Tibial nerve (tissue), 4 donors: ENCODE measurements around the gene OR1F1. TPM values are rescaled to one million over a fixed set of nuclear protein-coding genes. Genes with fewer than 3 reads are reported as not detected.

ENCODE experiments used
- DNase-seq, 2 donors: peaks; one replicate each; pipeline ENCODE4 v3.0.0-alpha.2; 2019; ENCODE audit warnings: low spot score in 2 of 2
- H3K27ac ChIP-seq, 4 donors: fragments of 200-600 bp; sonication (generic) in 3 of 4; one replicate each; pipeline ENCODE4 v1.5.1; 2017 to 2019; ENCODE audit warnings: mild to moderate bottlenecking in 1 of 4
- H3K27me3 ChIP-seq, 2 donors: fragments of 200-600 bp; sonication (generic) in 1 of 2; one replicate each; pipeline versions ENCODE4 v1.5.1 to v1.6.0; 2017 to 2019
- H3K36me3 ChIP-seq, 3 donors: fragments of 200-600 bp; sonication (generic); one replicate each; pipeline ENCODE4 v1.5.1; 2018 to 2019
- H3K4me1 ChIP-seq, 4 donors: fragments of 200-600 bp; sonication (generic) in 3 of 4; one replicate each; pipeline ENCODE4 v1.5.1; 2017 to 2019
- H3K4me3 ChIP-seq, 4 donors: fragments of 200-600 bp; sonication (generic) in 3 of 4; one replicate each; pipeline ENCODE4 v1.5.1; 2017 to 2019; ENCODE audit warnings: mild to moderate bottlenecking in 1 of 4, moderate library complexity in 1 of 4
- H3K9me3 ChIP-seq, 4 donors: fragments of 200-600 bp; sonication (generic) in 3 of 4; one replicate each; pipeline ENCODE4 v1.5.1; 2017 to 2019
- EP300 ChIP-seq, 2 donors: sonication (generic); formaldehyde crosslinking; IDR thresholded peaks; one replicate each; pipeline ENCODE4 v1.6.1; 2017; ENCODE audit warnings: antibody characterized with exemption in 2 of 2, mild to moderate bottlenecking in 1 of 2
- POLR2A ChIP-seq, 2 donors: fragments of 450-650 bp; IDR thresholded peaks; one replicate each; pipeline ENCODE4 v1.6.1; 2017; ENCODE audit warnings: antibody characterized with exemption in 2 of 2, mild to moderate bottlenecking in 2 of 2, moderate library complexity in 2 of 2
- WGBS, 2 donors: methylation state at CpG; one replicate each; pipeline ENCODE4 v1.1.5; 2018; 5-methylcytosine and 5-hydroxymethylcytosine counted together
- total RNA-seq, 4 donors: library from RNA; depleted of rRNA; stranded (reverse); fragments of >200 nt; gene quantifications; one replicate each; pipeline ENCODE4 v1.1.0, GENCODE V29; 2016
- TF ChIP-seq, protein P1 (sequence below), 5 experiments: fragments of 200-600 bp in 3 of 5; fragments of 450-650 bp in 2 of 5; sonication (generic) in 3 of 5; IDR thresholded peaks; one replicate each; pipeline ENCODE4 v1.5.1; 2016 to 2019; ENCODE audit warnings: antibody characterized with exemption in 5 of 5, mild to moderate bottlenecking in 3 of 5, moderate library complexity in 2 of 5

OR1F1 gene
- total RNA-seq, 4 donors from 2014 or later: not detected

DNA sequence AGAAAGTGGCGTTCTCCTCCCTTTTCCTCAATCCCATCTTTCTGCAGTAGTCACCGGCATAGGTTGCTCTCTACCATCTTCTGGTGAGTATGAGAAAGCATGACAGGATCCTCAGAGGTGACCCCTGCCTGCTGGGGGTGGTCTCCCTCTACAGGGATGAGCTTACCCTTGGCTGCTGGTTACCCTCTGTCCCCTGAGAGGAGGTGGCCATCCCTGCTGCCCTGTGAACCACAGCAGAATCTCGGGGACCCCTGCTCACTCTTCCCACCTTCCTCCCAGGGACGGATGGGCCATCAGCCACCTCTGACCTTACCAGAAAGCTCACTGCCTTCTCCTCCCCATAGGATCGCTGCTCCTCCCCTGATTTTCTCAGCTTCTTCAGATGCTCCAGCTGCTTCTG is 60.6 kb downstream of the OR1F1 start:
- H3K9me3 ChIP-seq: no peaks in the 10 kb centered on the region
- H3K27me3 ChIP-seq: no peaks in the 10 kb centered on the region
- no peak for TF ChIP-seq POLR2A (IDR thresholded peaks at IDR 0.05)
- TF ChIP-seq, protein P1, sequence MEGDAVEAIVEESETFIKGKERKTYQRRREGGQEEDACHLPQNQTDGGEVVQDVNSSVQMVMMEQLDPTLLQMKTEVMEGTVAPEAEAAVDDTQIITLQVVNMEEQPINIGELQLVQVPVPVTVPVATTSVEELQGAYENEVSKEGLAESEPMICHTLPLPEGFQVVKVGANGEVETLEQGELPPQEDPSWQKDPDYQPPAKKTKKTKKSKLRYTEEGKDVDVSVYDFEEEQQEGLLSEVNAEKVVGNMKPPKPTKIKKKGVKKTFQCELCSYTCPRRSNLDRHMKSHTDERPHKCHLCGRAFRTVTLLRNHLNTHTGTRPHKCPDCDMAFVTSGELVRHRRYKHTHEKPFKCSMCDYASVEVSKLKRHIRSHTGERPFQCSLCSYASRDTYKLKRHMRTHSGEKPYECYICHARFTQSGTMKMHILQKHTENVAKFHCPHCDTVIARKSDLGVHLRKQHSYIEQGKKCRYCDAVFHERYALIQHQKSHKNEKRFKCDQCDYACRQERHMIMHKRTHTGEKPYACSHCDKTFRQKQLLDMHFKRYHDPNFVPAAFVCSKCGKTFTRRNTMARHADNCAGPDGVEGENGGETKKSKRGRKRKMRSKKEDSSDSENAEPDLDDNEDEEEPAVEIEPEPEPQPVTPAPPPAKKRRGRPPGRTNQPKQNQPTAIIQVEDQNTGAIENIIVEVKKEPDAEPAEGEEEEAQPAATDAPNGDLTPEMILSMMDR (IDR thresholded peaks at IDR 0.05): no peak
- no peak for TF ChIP-seq EP300 (IDR thresholded peaks at IDR 0.05)
- H3K4me1 ChIP-seq: no peaks in the 10 kb centered on the region
- H3K27ac ChIP-seq: no peak overlapping the region
- H3K36me3 ChIP-seq: no peaks in the 10 kb centered on the region
- WGBS, 2 donors: 78% methylated on average over 5 of the region's 5 CpGs
- DNase-seq: no peak
- no peak overlapping the region for H3K4me3 ChIP-seq

DNA sequence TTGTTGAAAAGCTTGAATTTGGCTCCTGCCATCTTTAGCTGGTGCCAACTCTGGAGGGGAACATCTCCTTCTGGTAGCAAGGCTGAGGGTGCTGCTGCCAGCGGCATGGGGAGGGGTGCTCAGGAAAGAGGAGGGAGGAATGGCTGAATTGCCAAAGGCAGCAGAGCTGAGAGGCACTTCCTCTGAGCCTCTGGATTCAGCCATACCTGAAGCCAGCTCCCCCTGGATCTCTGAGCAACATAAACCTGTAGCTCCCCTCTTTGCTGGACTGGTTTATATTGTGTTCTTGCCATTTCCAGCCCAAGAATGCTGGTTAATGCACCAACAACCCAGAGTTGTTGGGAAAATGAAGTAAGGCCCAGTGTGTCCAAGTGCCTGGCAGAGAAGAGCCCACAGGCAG is 61.0 kb downstream of the OR1F1 start:
- Histone ChIP-seq H3K27me3 (no peaks in the 10 kb centered on the region), H3K36me3 (no peaks in the 10 kb centered on the region), H3K27ac (no peak overlapping the region), H3K4me1 (no peaks in the 10 kb centered on the region), H3K9me3 (no peaks in the 10 kb centered on the region), H3K4me3 (no peak overlapping the region)
- DNase-seq: no peak
- TF ChIP-seq, protein P1 (IDR thresholded peaks at IDR 0.05): no peak
- no peak for TF ChIP-seq EP300 (IDR thresholded peaks at IDR 0.05)
- TF ChIP-seq POLR2A (IDR thresholded peaks at IDR 0.05): no peak
- WGBS, 2 donors: 38 to 92% methylated on average over 1 of the region's 1 CpG

DNA sequence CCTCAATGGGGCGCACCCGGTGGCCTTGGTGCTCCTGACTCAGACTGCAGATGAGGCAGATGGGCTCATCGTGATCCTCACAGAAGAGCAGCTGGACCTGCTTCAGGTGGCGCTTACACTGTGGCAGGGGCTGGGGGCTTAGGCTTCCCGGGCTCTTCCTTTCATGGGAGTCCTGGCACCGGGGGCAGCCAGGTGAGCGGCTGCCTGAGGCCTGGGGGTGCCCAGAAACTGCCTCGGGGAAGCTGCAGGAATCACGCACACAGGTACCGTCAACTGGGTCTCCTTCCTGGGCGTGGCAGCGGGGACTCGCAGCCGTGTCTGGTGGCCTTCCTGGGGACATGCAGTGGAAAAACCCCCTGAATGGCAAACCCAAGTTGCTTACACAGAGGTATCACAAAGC is 61.4 kb downstream of the OR1F1 start:
- no peak for DNase-seq
- WGBS, 2 donors: 84 to 89% methylated on average over 12 to 13 of the region's 14 CpGs
- Histone ChIP-seq H3K9me3 (no peaks in the 10 kb centered on the region), H3K36me3 (no peaks in the 10 kb centered on the region), H3K27ac (no peak overlapping the region), H3K27me3 (no peaks in the 10 kb centered on the region), H3K4me1 (no peaks in the 10 kb centered on the region), H3K4me3 (no peak overlapping the region)
- TF ChIP-seq, protein P1 (IDR thresholded peaks at IDR 0.05): no peak
- no peak for TF ChIP-seq POLR2A (IDR thresholded peaks at IDR 0.05)
- TF ChIP-seq EP300 (IDR thresholded peaks at IDR 0.05): no peak

DNA sequence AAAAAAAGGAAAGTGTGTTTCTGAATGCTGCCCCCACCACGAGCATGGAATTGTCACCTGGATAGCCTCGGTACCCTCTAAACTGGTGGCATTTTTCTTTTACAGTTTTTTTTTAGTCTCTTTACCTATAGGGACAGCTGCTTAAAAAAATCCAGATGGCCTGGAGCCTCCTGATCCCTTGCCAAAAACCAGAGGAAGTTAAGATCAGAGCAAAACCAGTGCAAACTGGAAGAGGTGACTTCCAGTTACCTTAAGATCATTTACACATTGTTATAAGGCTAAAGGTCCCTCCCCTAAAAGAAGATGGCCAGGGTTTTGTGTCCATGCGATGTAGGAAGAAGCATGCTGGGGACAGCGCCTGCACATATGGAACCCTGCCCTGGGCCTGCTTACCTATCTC is 65.0 kb downstream of the OR1F1 start:
- Histone ChIP-seq H3K4me3 (no peak overlapping the region), H3K27ac (no peak overlapping the region), H3K36me3 (no peaks in the 10 kb centered on the region), H3K9me3 (no peaks in the 10 kb centered on the region), H3K4me1 (peaks cover 0 to 5% (median 0%) of the 10 kb centered on the region in 4 donors), H3K27me3 (no peaks in the 10 kb centered on the region)
- WGBS, 2 donors: 77 to 87% methylated on average over 4 of the region's 4 CpGs
- TF ChIP-seq, protein P1 (IDR thresholded peaks at IDR 0.05): no peak
- TF ChIP-seq EP300 (IDR thresholded peaks at IDR 0.05) (no peak), POLR2A (IDR thresholded peaks at IDR 0.05) (no peak)
- no peak for DNase-seq

DNA sequence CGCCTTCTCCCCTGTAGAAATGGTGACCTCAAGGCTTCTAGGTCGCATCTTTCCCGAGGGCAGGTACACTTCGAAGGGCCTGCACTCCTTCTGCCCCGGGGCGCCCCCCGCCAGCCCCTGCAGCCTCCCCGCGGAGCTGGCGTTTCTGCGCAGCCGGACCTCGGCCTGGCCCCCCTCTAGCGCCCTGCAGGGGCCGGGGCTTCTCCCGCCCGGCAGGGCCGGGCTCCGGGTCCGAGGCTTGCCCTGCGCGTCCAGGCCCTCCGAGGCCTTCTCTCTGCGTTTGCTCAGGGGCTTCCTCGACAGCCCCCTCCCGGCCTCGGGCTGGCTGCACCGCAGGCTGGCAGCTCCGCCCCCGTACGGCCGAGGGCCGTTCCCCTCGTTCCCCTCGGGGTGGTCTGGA is 66.3 kb downstream of the OR1F1 start:
- Histone ChIP-seq H3K9me3 (no peaks in the 10 kb centered on the region), H3K27ac (no peak overlapping the region), H3K27me3 (no peaks in the 10 kb centered on the region), H3K36me3 (no peaks in the 10 kb centered on the region), H3K4me3 (no peak overlapping the region), H3K4me1 (peaks cover 0 to 5% (median 0%) of the 10 kb centered on the region in 4 donors)
- no peak for DNase-seq
- TF ChIP-seq POLR2A (IDR thresholded peaks at IDR 0.05) (no peak), EP300 (IDR thresholded peaks at IDR 0.05) (no peak)
- TF ChIP-seq, protein P1 (IDR thresholded peaks at IDR 0.05): no peak
- 41 to 55% methylated on average over 35 of the region's 35 CpGs for WGBS, 2 donors

Other genes with a start within 250 kb of the OR1F1 start
- gene KREMEN2, start 223.9 kb upstream of the OR1F1 start, total RNA-seq: not detected
- 10 to 100 TPM in 1 of 4 donors, 1 to 10 TPM in 3; 5.1 to 15.0 (median 7.9) TPM for gene PAQR4, start 218.9 kb upstream of the OR1F1 start, total RNA-seq
- gene PKMYT1, start 207.8 kb upstream of the OR1F1 start, total RNA-seq: 1 to 10 TPM in 2 of 4 donors, under 1 TPM in 2; 0.60 to 1.6 (median 1.1) TPM
- under 1 TPM in 1 of 4 donors, not detected in 3; 0.30 TPM for gene CLDN9, start 175.3 kb upstream of the OR1F1 start, total RNA-seq
- gene CLDN6, start 170.0 kb upstream of the OR1F1 start, total RNA-seq: not detected
- 10 to 100 TPM in 2 of 4 donors, 1 to 10 TPM in 2; 2.4 to 47.4 (median 11.5) TPM for gene TNFRSF12A, start 167.8 kb upstream of the OR1F1 start, total RNA-seq
- 10 to 100 TPM; 17.7 to 46.9 (median 38.5) TPM for gene HCFC1R1, start 164.3 kb upstream of the OR1F1 start, total RNA-seq
- gene THOC6, start 164.2 kb upstream of the OR1F1 start, total RNA-seq: 10 to 100 TPM; 12.2 to 28.5 (median 18.0) TPM
- gene BICDL2, start 151.3 kb upstream of the OR1F1 start, total RNA-seq: not detected
- gene MMP25, start 141.6 kb upstream of the OR1F1 start, total RNA-seq: under 1 TPM in 2 of 4 donors, not detected in 2; under 0.01 to 0.42 TPM
- 10 to 100 TPM in 3 of 4 donors, 1 to 10 TPM in 1; 4.2 to 32.9 (median 21.7) TPM for gene IL32, start 122.6 kb upstream of the OR1F1 start, total RNA-seq
- not detected for gene ZSCAN10, start 88.9 kb upstream of the OR1F1 start, total RNA-seq
- 10 to 100 TPM; 19.4 to 29.2 (median 21.5) TPM for gene ZNF205, start 75.6 kb upstream of the OR1F1 start, total RNA-seq
- gene ZNF213, start 53.2 kb upstream of the OR1F1 start, total RNA-seq: 10 to 100 TPM in 1 of 4 donors, 1 to 10 TPM in 3; 7.7 to 17.1 (median 8.9) TPM
- 10 to 100 TPM in 1 of 4 donors, 1 to 10 TPM in 3; 5.2 to 10.2 (median 9.1) TPM for gene ZNF200, start 47.0 kb downstream of the OR1F1 start, total RNA-seq
- 1 to 10 TPM in 2 of 4 donors, under 1 TPM in 2; 0.39 to 8.1 (median 1.1) TPM for gene MEFV, start 68.4 kb downstream of the OR1F1 start, total RNA-seq
- 10 to 100 TPM; 37.3 to 66.0 (median 55.5) TPM for gene ZNF263, start 95.3 kb downstream of the OR1F1 start, total RNA-seq
- 1 to 10 TPM; 6.1 to 8.3 (median 6.6) TPM for gene TIGD7, start 117.2 kb downstream of the OR1F1 start, total RNA-seq
- gene ZNF75A, start 117.3 kb downstream of the OR1F1 start, total RNA-seq: 10 to 100 TPM; 24.0 to 28.2 (median 25.7) TPM
- 1 to 10 TPM in 1 of 4 donors, under 1 TPM in 2, not detected in 1; 0.44 to 1.2 (median 0.59) TPM for gene OR2C1, start 167.7 kb downstream of the OR1F1 start, total RNA-seq
- gene ZSCAN32, start 212.8 kb downstream of the OR1F1 start, total RNA-seq: 10 to 100 TPM in 3 of 4 donors, 1 to 10 TPM in 1; 8.7 to 22.3 (median 14.0) TPM
- 10 to 100 TPM; 12.0 to 16.7 (median 13.1) TPM for gene ZNF174, start 213.0 kb downstream of the OR1F1 start, total RNA-seq